ENCODE results near the gene DKK3. TPM values are rescaled to one million over a fixed set of nuclear protein-coding genes. Genes with fewer than 3 reads are reported as not detected.

DKK3 gene
- total RNA-seq, result 1 to 10 TPM; 9.9 TPM
- 1 to 10 TPM; 3.1 to 4.4 TPM for polyA plus RNA-seq

- no peak for DNase-seq (ENCODE audit: low spot score)
- Histone ChIP-seq H3K27me3 (ENCODE audit: control insufficient read depth in 4 of 4, insufficient read depth in 4 of 4, low read length in 3 of 4) (peaks cover 0 to 7% (median 2%) of the 10 kb centered on the region in 4 donors), H3K9ac (ENCODE audit: low read depth in 1 of 2, low read length in 2 of 2) (no peak within 1 kb of the TSS), H3K4me3 (ENCODE audit: low read depth in 1 of 3, low read length in 3 of 3) (peak within 1 kb of the TSS in 2 of 3 donors; percentile 31 to 60), H3K4me1 (ENCODE audit: control insufficient read depth in 4 of 4, insufficient read depth in 4 of 4, low read length in 3 of 4) (peaks cover 0 to 7% (median 1%) of the 10 kb centered on the region in 4 donors), H3K36me3 (ENCODE audit: control insufficient read depth in 4 of 4, insufficient read depth in 3 of 4, low read depth in 1 of 4, low read length in 3 of 4) (no peaks in the 10 kb centered on the region), H3K27ac (ENCODE audit: low read depth in 1 of 2, low read length in 2 of 2) (no peak within 1 kb of the TSS), H3K9me3 (ENCODE audit: control insufficient read depth in 4 of 4, low read length in 3 of 4) (no peaks in the 10 kb centered on the region)
- TF ChIP-seq SP1 (IDR thresholded peaks at IDR 0.05) (no peak), ZBTB33 (IDR thresholded peaks at IDR 0.05) (no peak), HNF4G (IDR thresholded peaks at IDR 0.05) (no peak), ATF3 (IDR thresholded peaks at IDR 0.05) (no peak), CTCF (IDR thresholded peaks at IDR 0.05; ENCODE audit: low read depth, low read length, missing input control) (no peak), FOXA1 (IDR thresholded peaks at IDR 0.05) (no peak), NR2F2 (IDR thresholded peaks at IDR 0.05) (no peak), RXRA (IDR thresholded peaks at IDR 0.05) (no peak), GABPA (IDR thresholded peaks at IDR 0.05 in 1 of 2, conservative IDR thresholded peaks at IDR 0.05 in 1 of 2) (no peak), EGR1 (IDR thresholded peaks at IDR 0.05; ENCODE audit: low read depth in 2 of 2) (no peak)
- TF ChIP-seq, protein P1, sequence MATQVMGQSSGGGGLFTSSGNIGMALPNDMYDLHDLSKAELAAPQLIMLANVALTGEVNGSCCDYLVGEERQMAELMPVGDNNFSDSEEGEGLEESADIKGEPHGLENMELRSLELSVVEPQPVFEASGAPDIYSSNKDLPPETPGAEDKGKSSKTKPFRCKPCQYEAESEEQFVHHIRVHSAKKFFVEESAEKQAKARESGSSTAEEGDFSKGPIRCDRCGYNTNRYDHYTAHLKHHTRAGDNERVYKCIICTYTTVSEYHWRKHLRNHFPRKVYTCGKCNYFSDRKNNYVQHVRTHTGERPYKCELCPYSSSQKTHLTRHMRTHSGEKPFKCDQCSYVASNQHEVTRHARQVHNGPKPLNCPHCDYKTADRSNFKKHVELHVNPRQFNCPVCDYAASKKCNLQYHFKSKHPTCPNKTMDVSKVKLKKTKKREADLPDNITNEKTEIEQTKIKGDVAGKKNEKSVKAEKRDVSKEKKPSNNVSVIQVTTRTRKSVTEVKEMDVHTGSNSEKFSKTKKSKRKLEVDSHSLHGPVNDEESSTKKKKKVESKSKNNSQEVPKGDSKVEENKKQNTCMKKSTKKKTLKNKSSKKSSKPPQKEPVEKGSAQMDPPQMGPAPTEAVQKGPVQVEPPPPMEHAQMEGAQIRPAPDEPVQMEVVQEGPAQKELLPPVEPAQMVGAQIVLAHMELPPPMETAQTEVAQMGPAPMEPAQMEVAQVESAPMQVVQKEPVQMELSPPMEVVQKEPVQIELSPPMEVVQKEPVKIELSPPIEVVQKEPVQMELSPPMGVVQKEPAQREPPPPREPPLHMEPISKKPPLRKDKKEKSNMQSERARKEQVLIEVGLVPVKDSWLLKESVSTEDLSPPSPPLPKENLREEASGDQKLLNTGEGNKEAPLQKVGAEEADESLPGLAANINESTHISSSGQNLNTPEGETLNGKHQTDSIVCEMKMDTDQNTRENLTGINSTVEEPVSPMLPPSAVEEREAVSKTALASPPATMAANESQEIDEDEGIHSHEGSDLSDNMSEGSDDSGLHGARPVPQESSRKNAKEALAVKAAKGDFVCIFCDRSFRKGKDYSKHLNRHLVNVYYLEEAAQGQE (IDR thresholded peaks at IDR 0.05), result no peak
- 25% methylated on average over 71 of the region's 71 CpGs for WGBS
These were observed at the start of gene DKK3 for GRCh38 chr11:12007769-12008737. DKK3 (minus strand) TSS chr11:12008626; CDS start chr11:12008582, 44 bp downstream.

DNA sequence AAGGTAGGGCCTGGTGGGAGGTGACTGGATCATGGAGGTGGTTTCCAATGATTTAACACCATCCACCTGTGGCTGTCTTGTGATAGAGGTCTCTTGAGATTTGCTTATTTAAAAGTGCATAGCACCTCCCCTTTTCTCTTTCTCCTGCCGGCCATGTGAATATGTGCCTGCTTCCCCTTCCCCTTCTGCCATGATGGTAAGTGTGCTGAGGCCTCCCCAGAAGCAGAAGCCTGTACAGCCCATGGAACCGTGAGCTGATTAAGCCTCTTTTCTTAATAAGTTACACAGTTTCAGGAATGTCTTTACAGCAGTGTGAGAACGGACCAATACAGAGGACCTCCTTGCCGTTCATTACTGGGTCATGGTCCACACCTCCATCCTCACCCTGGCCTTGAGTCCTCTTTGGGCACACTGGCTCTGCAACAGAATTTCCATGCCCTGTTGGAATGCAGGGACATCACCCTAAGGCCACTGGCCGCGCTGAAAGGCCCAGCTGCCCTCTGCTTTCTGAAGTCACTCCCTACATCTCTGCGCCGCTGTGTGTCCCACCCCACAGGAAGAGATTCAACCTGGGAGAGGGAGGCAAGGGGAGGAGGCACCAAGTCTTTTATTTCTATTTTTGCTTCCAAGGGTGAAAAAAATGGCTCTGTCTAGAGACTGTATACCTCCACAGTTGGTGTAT, 49.0 kb upstream of the DKK3 start:
- no peaks in the 10 kb centered on the region for H3K9me3 ChIP-seq (ENCODE audit: control insufficient read depth in 4 of 4, low read length in 3 of 4)
- DNase-seq (ENCODE audit: low spot score), result no peak
- H3K27ac ChIP-seq (ENCODE audit: low read depth in 1 of 2, low read length in 2 of 2), result no peak overlapping the region
- no peaks in the 10 kb centered on the region for H3K36me3 ChIP-seq (ENCODE audit: control insufficient read depth in 4 of 4, insufficient read depth in 3 of 4, low read depth in 1 of 4, low read length in 3 of 4)
- no peaks in the 10 kb centered on the region for H3K27me3 ChIP-seq (ENCODE audit: control insufficient read depth in 4 of 4, insufficient read depth in 4 of 4, low read length in 3 of 4)
- peaks cover 4 to 14% (median 6%) of the 10 kb centered on the region in 4 donors for H3K4me1 ChIP-seq (ENCODE audit: control insufficient read depth in 4 of 4, insufficient read depth in 4 of 4, low read length in 3 of 4)
- no peak overlapping the region for H3K4me3 ChIP-seq (ENCODE audit: low read depth in 1 of 3, low read length in 3 of 3)
- no peak overlapping the region for H3K9ac ChIP-seq (ENCODE audit: low read depth in 1 of 2, low read length in 2 of 2)
- 98% methylated on average over 8 of the region's 8 CpGs for WGBS
- TF ChIP-seq HNF4G (IDR thresholded peaks at IDR 0.05) (no peak), GABPA (IDR thresholded peaks at IDR 0.05 in 1 of 2, conservative IDR thresholded peaks at IDR 0.05 in 1 of 2) (no peak), ATF3 (IDR thresholded peaks at IDR 0.05) (no peak), EGR1 (IDR thresholded peaks at IDR 0.05; ENCODE audit: low read depth in 2 of 2) (no peak), RAD21 (IDR thresholded peaks at IDR 0.05) (no peak), YY1 (IDR thresholded peaks at IDR 0.05) (no peak), ZBTB33 (IDR thresholded peaks at IDR 0.05) (no peak), RXRA (IDR thresholded peaks at IDR 0.05) (no peak), JUND (IDR thresholded peaks at IDR 0.05) (no peak), FOXA1 (IDR thresholded peaks at IDR 0.05) (no peak), FOXA2 (IDR thresholded peaks at IDR 0.05) (no peak), HNF4A (conservative IDR thresholded peaks at IDR 0.05) (no peak), NR2F2 (IDR thresholded peaks at IDR 0.05) (no peak), SP1 (IDR thresholded peaks at IDR 0.05) (no peak)
- TF ChIP-seq, protein P2, sequence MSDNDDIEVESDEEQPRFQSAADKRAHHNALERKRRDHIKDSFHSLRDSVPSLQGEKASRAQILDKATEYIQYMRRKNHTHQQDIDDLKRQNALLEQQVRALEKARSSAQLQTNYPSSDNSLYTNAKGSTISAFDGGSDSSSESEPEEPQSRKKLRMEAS (IDR thresholded peaks at IDR 0.05), result no peak
